Osteoblast (primary cell): ENCODE results near the gene PTGR1. TPM values are rescaled to one million over a fixed set of nuclear protein-coding genes. Genes with fewer than 3 reads are reported as not detected.
"Not testable (repeated sequence)": the region's sequence is repeated elsewhere in the genome, so short reads cannot be mapped to it uniquely, and the experiment has no call there.

Source experiments
- DNase-seq: peaks from one replicate; pipeline ENCODE4 v3.0.0; 2011; ENCODE audit warnings: low spot score, mixed read lengths; ENCODE audit not compliant: insufficient read length; ENCODE audit errors: missing footprints
- H2AFZ ChIP-seq: 2 replicates; pipeline ENCODE4 v1.6.0; 2011; ENCODE audit warnings: mild to moderate bottlenecking, low read length
- H3K27ac ChIP-seq: 2 replicates; pipeline ENCODE4 v1.5.1; 2011; ENCODE audit warnings: mild to moderate bottlenecking, low read depth, low read length, moderate library complexity
- H3K27me3 ChIP-seq: 2 replicates; pipeline ENCODE4 v1.6.0; 2012; ENCODE audit warnings: mild to moderate bottlenecking, control low read depth, inconsistent platforms, low read length, moderate library complexity; ENCODE audit not compliant: insufficient read depth
- H3K36me3 ChIP-seq: 2 replicates; pipeline ENCODE4 v1.5.1; 2011; ENCODE audit warnings: mild to moderate bottlenecking, low read length, control low read depth, moderate library complexity; ENCODE audit not compliant: insufficient read depth
- H3K4me1 ChIP-seq: 2 replicates; pipeline ENCODE4 v1.5.1; 2011; ENCODE audit warnings: mild to moderate bottlenecking, low read length, control low read depth, moderate library complexity; ENCODE audit not compliant: insufficient read depth
- H3K4me2 ChIP-seq: 2 replicates; pipeline ENCODE4 v1.6.0; 2011; ENCODE audit warnings: mild to moderate bottlenecking, low read length; ENCODE audit not compliant: insufficient read depth
- H3K4me3 ChIP-seq: fragments of 200-600 bp; sonication (generic); 3 replicates; pipeline ENCODE4 v1.5.1; 2012; ENCODE audit warnings: mild to moderate bottlenecking, low read length, inconsistent platforms; ENCODE audit not compliant: insufficient read depth
- H3K79me2 ChIP-seq: 2 replicates; pipeline ENCODE4 v1.6.0; 2012; ENCODE audit warnings: mild to moderate bottlenecking, low read length, control low read depth, inconsistent platforms; ENCODE audit not compliant: insufficient read depth
- H3K9me3 ChIP-seq: 2 replicates; pipeline ENCODE4 v1.5.1; 2011; ENCODE audit warnings: low read depth, low read length, control low read depth
- H4K20me1 ChIP-seq: 2 replicates; pipeline ENCODE4 v1.6.0; 2012; ENCODE audit warnings: mild to moderate bottlenecking, low read length, control low read depth; ENCODE audit not compliant: insufficient read depth
- CTCF ChIP-seq: IDR thresholded peaks from 2 replicates; pipeline ENCODE4 v1.5.1; 2011; ENCODE audit warnings: mild to moderate bottlenecking, low read depth, low read length, moderate library complexity; ENCODE audit errors: extremely low read depth
- total RNA-seq: library from RNA; depleted of rRNA; stranded (reverse); fragments of >200 nt; gene quantifications from 2 replicates; pipeline ENCODE4 v1.2.3, GENCODE V29; 2012

The PTGR1 gene
- total RNA-seq, 1 donor = 62.6 TPM

GRCh38 chr9:111582888-111583287, 16.6 kb downstream of the PTGR1 start:
- H3K9me3 ChIP-seq = no peaks in the 10 kb centered on the region
- H4K20me1 ChIP-seq = no peaks in the 10 kb centered on the region
- H2AFZ ChIP-seq = no peak overlapping the region
- H3K79me2 ChIP-seq = no peaks in the 10 kb centered on the region
- no peak overlapping the region for H3K27ac ChIP-seq
- H3K27me3 ChIP-seq = no peaks in the 10 kb centered on the region
- no peak overlapping the region for H3K4me2 ChIP-seq
- peaks cover 67% of the 10 kb centered on the region for H3K36me3 ChIP-seq
- no peak for TF ChIP-seq CTCF
- no peaks in the 10 kb centered on the region for H3K4me1 ChIP-seq
- DNase-seq = no peak
- H3K4me3 ChIP-seq = no peak overlapping the region

- Histone ChIP-seq H3K4me3 (no peak overlapping the region), H3K36me3 (peaks cover 81% of the 10 kb centered on the region), H3K4me2 (peak overlapping the region; percentile 20), H2AFZ (no peak overlapping the region), H3K9me3 (peaks cover 5% of the 10 kb centered on the region), H3K79me2 (no peaks in the 10 kb centered on the region), H3K27me3 (no peaks in the 10 kb centered on the region), H3K4me1 (no peaks in the 10 kb centered on the region), H4K20me1 (peaks cover 3% of the 10 kb centered on the region), H3K27ac (no peak overlapping the region)
- DNase-seq = peak; percentile 68
- TF ChIP-seq CTCF = no peak
Measured at GRCh38 chr9:111572950-111573604, 26.4 kb downstream of the PTGR1 start.

- H3K27ac ChIP-seq, H3K4me1 ChIP-seq, H3K4me3 ChIP-seq, H3K27me3 ChIP-seq, H3K4me2 ChIP-seq, H3K79me2 ChIP-seq, H3K9me3 ChIP-seq, H4K20me1 ChIP-seq, DNase-seq, H2AFZ ChIP-seq: not testable (repeated sequence)
- H3K36me3 ChIP-seq = peaks cover 75% of the 10 kb centered on the region
Measured at GRCh38 chr9:111568127-111568526, 31.3 kb downstream of the PTGR1 start.

- Histone ChIP-seq H3K4me3 (no peak overlapping the region), H3K79me2 (no peaks in the 10 kb centered on the region), H3K9me3 (peaks cover 6% of the 10 kb centered on the region), H3K4me1 (no peaks in the 10 kb centered on the region), H3K36me3 (peaks cover 73% of the 10 kb centered on the region), H3K27ac (no peak overlapping the region), H3K4me2 (no peak overlapping the region), H3K27me3 (no peaks in the 10 kb centered on the region), H2AFZ (no peak overlapping the region), H4K20me1 (no peaks in the 10 kb centered on the region)
- TF ChIP-seq CTCF = no peak
- DNase-seq = no peak
Measured at GRCh38 chr9:111566234-111566633, 33.2 kb downstream of the PTGR1 start.
